H1 (cell line): ENCODE results near the gene MPV17L. TPM values are rescaled to one million over a fixed set of nuclear protein-coding genes. Genes with fewer than 3 reads are reported as not detected.

Experiments used
- CTCF ChIA-PET: fragments of 300-600 bp; sonication (Branson Sonifier 250); formaldehyde crosslinking; loops from one replicate; lab custom pipeline; 2021; ENCODE audit not compliant: partially characterized antibody; lab: Charles Lee
- POLR2A ChIA-PET: fragments of 300-600 bp; sonication (Branson Sonifier 250); formaldehyde crosslinking; loops from one replicate; lab custom pipeline; 2021; ENCODE audit warnings: inconsistent platforms; ENCODE audit not compliant: partially characterized antibody; lab: Charles Lee
- DNase-seq, 2 experiments: peaks; one replicate each; pipeline versions ENCODE4 v3.0.0 to v3.0.0-alpha.2; 2010 to 2022; ENCODE audit warnings: low spot score in 2 of 2, low read depth in 1 of 2, mixed read lengths in 1 of 2
- FAIRE-seq: peaks from 2 replicates; lab custom pipeline; 2011; peaks lifted over from hg19 to GRCh38; lab: Jason Lieb, UNC
- H2AFZ ChIP-seq: 2 replicates; pipeline ENCODE4 v1.8.1; 2012; ENCODE audit warnings: low read length, inconsistent platforms
- H2AK5ac ChIP-seq: 2 replicates; pipeline ENCODE4 v1.6.1; 2013; ENCODE audit warnings: low read depth, low read length
- H2BK120ac ChIP-seq: replicated peaks from 2 replicates; pipeline ENCODE3; 2013; ENCODE audit warnings: low read depth, low read length, inconsistent platforms
- H2BK12ac ChIP-seq: 2 replicates; pipeline ENCODE4 v1.6.1; 2013; ENCODE audit warnings: low read depth, low read length
- H2BK15ac ChIP-seq: 2 replicates; pipeline ENCODE4 v1.6.1; 2013; ENCODE audit warnings: low read length
- H2BK20ac ChIP-seq: 2 replicates; pipeline ENCODE4 v1.6.1; 2013; ENCODE audit warnings: low read length
- H2BK5ac ChIP-seq: 2 replicates; pipeline ENCODE4 v1.6.1; 2013; ENCODE audit warnings: low read depth, low read length
- H3K14ac ChIP-seq: 2 replicates; pipeline ENCODE4 v1.6.1; 2013; ENCODE audit warnings: inconsistent platforms; ENCODE audit not compliant: insufficient read length
- H3K18ac ChIP-seq: 2 replicates; pipeline ENCODE4 v1.6.1; 2013; ENCODE audit warnings: low read length; ENCODE audit errors: extremely low read depth
- H3K23ac ChIP-seq: 2 replicates; pipeline ENCODE4 v1.6.1; 2013; ENCODE audit warnings: inconsistent platforms; ENCODE audit not compliant: insufficient read length
- H3K23me2 ChIP-seq: 2 replicates; pipeline ENCODE4 v1.6.1; 2013; ENCODE audit warnings: low read depth, low read length
- H3K27ac ChIP-seq: 2 replicates; pipeline ENCODE4 v1.6.1; 2011; ENCODE audit warnings: low read depth, low read length, inconsistent platforms
- H3K27me3 ChIP-seq, 4 experiments: replicated peaks in 1 of 4; 1 replicate in 1 of 4; 2 replicates in 3 of 4; pipeline versions ENCODE4 v1.6.1 to v1.8.1; 2011 to 2013; ENCODE audit warnings: low read length in 3 of 4, mild to moderate bottlenecking in 3 of 4, inconsistent platforms in 2 of 4, mixed read lengths in 2 of 4, moderate library complexity in 1 of 4; ENCODE audit not compliant: control insufficient read depth in 3 of 4, insufficient read depth in 3 of 4; ENCODE audit errors: extremely low read depth in 1 of 4
- H3K36me3 ChIP-seq, 4 experiments: 2 replicates each; pipeline versions ENCODE4 v1.6.1 to v1.8.1; 2011 to 2013; ENCODE audit warnings: mild to moderate bottlenecking in 4 of 4, low read length in 3 of 4, moderate library complexity in 2 of 4, control low read depth in 1 of 4, inconsistent platforms in 1 of 4; ENCODE audit not compliant: insufficient read depth in 4 of 4, control insufficient read depth in 2 of 4
- H3K4ac ChIP-seq: replicated peaks from 2 replicates; pipeline ENCODE3; 2013; ENCODE audit warnings: low read length, low read depth, mixed read lengths, inconsistent platforms; ENCODE audit not compliant: insufficient read length
- H3K4me1 ChIP-seq, 4 experiments: replicated peaks in 1 of 4; 1 replicate in 1 of 4; 2 replicates in 3 of 4; pipeline versions ENCODE4 v1.6.1 to v1.8.1; 2011 to 2013; ENCODE audit warnings: low read length in 3 of 4, inconsistent platforms in 2 of 4, mixed read lengths in 1 of 4; ENCODE audit not compliant: insufficient read depth in 4 of 4, control insufficient read depth in 3 of 4
- H3K4me2 ChIP-seq, 2 experiments: 2 replicates each; pipeline versions ENCODE4 v1.6.1 to v1.8.1; 2011 to 2013; ENCODE audit warnings: low read depth in 2 of 2, low read length in 2 of 2, control low read depth in 1 of 2, inconsistent platforms in 1 of 2, mild to moderate bottlenecking in 1 of 2; ENCODE audit not compliant: insufficient read depth in 1 of 2
- H3K4me3 ChIP-seq, 4 experiments: fragments of 200-600, 300-600 bp in 1 of 4; sonication (generic), shearing (Covaris generic), sonication (Bioruptor Twin) in 1 of 4; 2 replicates each; pipeline versions ENCODE4 v1.5.1 to v1.8.1; 2011 to 2016; ENCODE audit warnings: low read length in 4 of 4, low read depth in 3 of 4, control low read depth in 2 of 4, inconsistent platforms in 2 of 4, mild to moderate bottlenecking in 2 of 4, mixed read lengths in 1 of 4, moderate library complexity in 1 of 4; ENCODE audit not compliant: insufficient read depth in 2 of 4; ENCODE audit errors: extremely low read depth in 1 of 4
- H3K56ac ChIP-seq: replicated peaks from 2 replicates; pipeline ENCODE3; 2013; ENCODE audit warnings: low read depth, mild to moderate bottlenecking, mixed read lengths, low read length, inconsistent platforms; ENCODE audit not compliant: insufficient read length
- H3K79me1 ChIP-seq: 2 replicates; pipeline ENCODE4 v1.6.1; 2013; ENCODE audit warnings: low read depth, low read length, control low read depth
- H3K79me2 ChIP-seq, 2 experiments: 2 replicates each; pipeline versions ENCODE4 v1.6.1 to v1.8.1; 2012 to 2013; ENCODE audit warnings: low read length in 2 of 2, mild to moderate bottlenecking in 2 of 2, inconsistent platforms in 1 of 2; ENCODE audit not compliant: insufficient read depth in 2 of 2, control insufficient read depth in 1 of 2
- H3K9ac ChIP-seq, 4 experiments: replicated peaks in 1 of 4; 1 replicate in 1 of 4; 2 replicates in 3 of 4; pipeline versions ENCODE4 v1.6.1 to v1.8.1; 2011 to 2013; ENCODE audit warnings: low read depth in 3 of 4, low read length in 3 of 4, control low read depth in 2 of 4, mild to moderate bottlenecking in 2 of 4, moderate library complexity in 2 of 4, inconsistent platforms in 1 of 4; ENCODE audit errors: extremely low read depth in 1 of 4
- H3K9me3 ChIP-seq, 2 experiments: 2 replicates each; pipeline versions ENCODE4 v1.6.1 to v1.8.1; 2012 to 2013; ENCODE audit warnings: mild to moderate bottlenecking in 2 of 2, moderate library complexity in 2 of 2, control low read depth in 1 of 2, inconsistent platforms in 1 of 2, low read depth in 1 of 2, low read length in 1 of 2, mixed read lengths in 1 of 2; ENCODE audit not compliant: insufficient read depth in 2 of 2
- H4K20me1 ChIP-seq, 2 experiments: replicated peaks in 1 of 2; 2 replicates each; pipeline versions ENCODE3 to v1.8.1; 2011 to 2013; ENCODE audit warnings: inconsistent platforms in 2 of 2, low read length in 2 of 2, mild to moderate bottlenecking in 1 of 2; ENCODE audit not compliant: insufficient read depth in 2 of 2, control insufficient read depth in 1 of 2
- H4K5ac ChIP-seq: 2 replicates; pipeline ENCODE4 v1.6.1; 2013; ENCODE audit warnings: low read length, low read depth, mixed read lengths, inconsistent platforms; ENCODE audit not compliant: insufficient read length
- H4K8ac ChIP-seq: 2 replicates; pipeline ENCODE4 v1.8.0; 2013; ENCODE audit warnings: mild to moderate bottlenecking, moderate library complexity, low read length, inconsistent platforms; ENCODE audit not compliant: insufficient read depth; ENCODE audit errors: extremely low read depth
- H4K91ac ChIP-seq: replicated peaks from 2 replicates; pipeline ENCODE3; 2013; ENCODE audit warnings: low read length, mixed read lengths, inconsistent platforms; ENCODE audit not compliant: insufficient read length
- ATF3 ChIP-seq: IDR thresholded peaks from 2 replicates; pipeline ENCODE4 v1.6.1; 2011; ENCODE audit warnings: low read depth, mild to moderate bottlenecking, low read length; ENCODE audit not compliant: insufficient read depth
- WGBS, 2 experiments: shearing (Covaris generic) in 1 of 2; methylation state at CpG; one replicate each; pipeline versions ENCODE4 v1.1.6 to v1.1.7; 2013 to 2015; ENCODE audit warnings: low lambda C conversion rate in 2 of 2, mixed read lengths in 2 of 2, inconsistent platforms in 1 of 2, low coverage in 1 of 2, missing lambda C conversion rate in 1 of 2; ENCODE audit not compliant: insufficient replicate concordance in 2 of 2, insufficient coverage in 1 of 2, insufficient read length in 1 of 2; ENCODE audit errors: extremely low coverage in 1 of 2, missing lambda C conversion rate in 1 of 2; 5-methylcytosine and 5-hydroxymethylcytosine counted together
- polyA plus RNA-seq, 7 experiments: library from polyadenylated mRNA; depleted of rRNA in 3 of 7; stranded (reverse) in 5 of 7; unstranded in 2 of 7; fragments of >200 nt in 5 of 7; fragments of 200-250 nt in 2 of 7; gene quantifications; 1 replicate in 5 of 7; 2 replicates in 1 of 7; 4 replicates in 1 of 7; pipeline versions ENCODE4 v1.2.1 to v1.2.3, GENCODE V29; 2011 to 2013; ENCODE audit warnings: missing spikeins in 2 of 7, mixed read lengths in 2 of 7
- total RNA-seq: library from RNA; stranded (reverse); fragmentation: NEBNext Ultra II Directional; extraction: Animal tissue kit (Norgen Biotek cat#: 25700); gene quantifications from 2 replicates; pipeline ENCODE4 v1.2.1, GENCODE V29; 2021

Gene MPV17L
- total and polyA plus RNA-seq, 2 of the 8 experiments (the other 6 are each of a cell fraction or from before 2014, with no cell fraction given) = 6.7 to 8.2 TPM

DNA sequence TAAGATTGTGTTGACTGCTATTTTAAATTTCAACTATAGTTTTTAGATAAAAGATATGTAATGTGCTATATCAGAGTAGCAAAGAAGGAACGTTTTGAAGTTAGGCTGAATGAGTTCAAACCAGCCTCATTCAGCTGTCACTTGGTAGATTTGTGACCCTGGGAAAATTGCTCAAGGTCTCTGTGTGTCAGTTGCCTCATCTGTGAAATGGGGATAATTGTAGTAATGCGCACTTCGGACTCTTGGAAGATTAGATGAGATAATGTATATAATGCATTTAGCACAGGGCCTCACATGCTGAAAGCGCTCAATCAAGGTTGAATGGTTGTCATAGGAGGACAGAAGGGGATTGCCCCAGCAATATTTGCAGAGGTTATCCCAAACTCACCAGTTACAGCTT is 43.5 kb downstream of the MPV17L start:
- Histone ChIP-seq H2BK15ac (no peak overlapping the region), H3K9ac (no peak overlapping the region), H3K36me3 (no peaks in the 10 kb centered on the region), H2AK5ac (no peak overlapping the region), H2AFZ (no peak overlapping the region), H3K23ac (no peak overlapping the region), H3K79me2 (peaks cover 0 to 7% of the 10 kb centered on the region in 2 experiments; a peak in 1 of 4 replicates), H3K4ac (no peak overlapping the region), H3K79me1 (no peaks in the 10 kb centered on the region), H3K9me3 (no peaks in the 10 kb centered on the region), H3K27ac (no peak overlapping the region), H4K5ac (no peak overlapping the region), H3K18ac (no peak overlapping the region), H3K4me1 (0 out of 7 replicates have a peak, but pooled peaks cover 0 to 3% (median 0%) of the 10 kb centered on the region in 4 experiments), H2BK12ac (no peak overlapping the region), H2BK5ac (no peak overlapping the region), H3K56ac (no peak overlapping the region), H3K27me3 (peaks cover 0 to 9% (median 4%) of the 10 kb centered on the region in 4 experiments; a peak in 2 of 7 replicates), H2BK20ac (no peak overlapping the region), H4K20me1 (peaks cover 1 to 2% of the 10 kb centered on the region in 2 experiments), H2BK120ac (no peak overlapping the region), H4K8ac (no peak overlapping the region), H4K91ac (no peak overlapping the region), H3K4me3 (no peak overlapping the region), H3K23me2 (peaks cover 11% of the 10 kb centered on the region; the same call in 1 of the 2 replicates), H3K14ac (no peak overlapping the region), H3K4me2 (no peak overlapping the region)
- no peak for FAIRE-seq
- WGBS, 2 experiments = 88% methylated on average over 4 of the region's 4 CpGs; no CpG with 5 or more reads in 1 of the 2 experiments
- ChIA-PET CTCF (interaction anchor here (1.7 kb wide), 1 partner anchor 112 kb away, joined by 3 read pairs; no protein-coding TSS in a partner anchor), POLR2A (no interaction called here)
- TF ChIP-seq ATF3 = no peak
- no peak for DNase-seq
